Body of pancreas (tissue), 4 donors: ENCODE measurements around the gene RGS1. TPM values are rescaled to one million over a fixed set of nuclear protein-coding genes. Genes with fewer than 3 reads are reported as not detected.

Experiments used
- ATAC-seq: fragments of 150-250 bp; one replicate; pipeline ENCODE4 v1.9.1; 2016
- DNase-seq, 4 donors: peaks; one replicate each; pipeline ENCODE4 v3.0.0-alpha.2; 2019
- H3K27ac ChIP-seq, 4 donors: fragments of 200-600 bp; sonication (generic); 1 replicate in 3 of 4; 2 replicates in 1 of 4; pipeline versions ENCODE4 v1.5.1 to v1.6.1; 2016 to 2019; ENCODE audit warnings: mild to moderate bottlenecking in 1 of 4, mixed read lengths in 1 of 4, moderate library complexity in 1 of 4
- H3K27me3 ChIP-seq, 2 donors: fragments of 200-600 bp; sonication (generic); one replicate each; pipeline ENCODE4 v1.6.0; 2016; ENCODE audit warnings: mild to moderate bottlenecking in 1 of 2
- H3K36me3 ChIP-seq, 2 donors: fragments of 200-600 bp; sonication (generic); replicated peaks in 1 of 2; 2 replicates each; pipeline ENCODE4 v1.5.1; 2016; ENCODE audit warnings: low read depth in 2 of 2; ENCODE audit not compliant: insufficient read depth in 1 of 2
- H3K4me1 ChIP-seq: fragments of 200-600 bp; sonication (generic); one replicate; pipeline ENCODE4 v1.6.0; 2016
- H3K4me3 ChIP-seq, 2 donors: fragments of 200-600 bp; sonication (generic); 1 replicate in 1 of 2; 2 replicates in 1 of 2; pipeline ENCODE4 v1.5.1; 2016 to 2019
- H3K9me3 ChIP-seq, 3 donors: fragments of 200-600 bp; sonication (generic); 1 replicate in 2 of 3; 2 replicates in 1 of 3; pipeline ENCODE4 v1.5.1; 2016
- POLR2A ChIP-seq, 3 donors: fragments of 450-650 bp; IDR thresholded peaks; one replicate each; pipeline ENCODE4 v1.6.1; 2016; ENCODE audit warnings: antibody characterized with exemption in 3 of 3, mild to moderate bottlenecking in 2 of 3
- WGBS, 2 donors: methylation state at CpG; one replicate each; pipeline ENCODE4 v1.1.5; 2017; 5-methylcytosine and 5-hydroxymethylcytosine counted together
- intact Hi-C: fragments of 100-400 bp; cut with DNase I; formaldehyde crosslinking; loops from one replicate; pipeline ENCODE4 v1.15.1; 2023
- total RNA-seq, 2 donors: library from RNA; depleted of rRNA; stranded (reverse); fragments of >200 nt; gene quantifications; one replicate each; pipeline ENCODE4 v1.1.0, GENCODE V29; 2016
- TF ChIP-seq, protein P1 (sequence below), 7 experiments: fragments of 450-650 bp in 4 of 7; fragments of 200-600 bp in 3 of 7; sonication (generic) in 3 of 7; IDR thresholded peaks; one replicate each; pipeline ENCODE4 v1.5.1; 2016 to 2019; ENCODE audit warnings: antibody characterized with exemption in 7 of 7

Gene RGS1
- total RNA-seq, 2 donors from 2014 or later: 0.99 to 10.4 TPM

DNA sequence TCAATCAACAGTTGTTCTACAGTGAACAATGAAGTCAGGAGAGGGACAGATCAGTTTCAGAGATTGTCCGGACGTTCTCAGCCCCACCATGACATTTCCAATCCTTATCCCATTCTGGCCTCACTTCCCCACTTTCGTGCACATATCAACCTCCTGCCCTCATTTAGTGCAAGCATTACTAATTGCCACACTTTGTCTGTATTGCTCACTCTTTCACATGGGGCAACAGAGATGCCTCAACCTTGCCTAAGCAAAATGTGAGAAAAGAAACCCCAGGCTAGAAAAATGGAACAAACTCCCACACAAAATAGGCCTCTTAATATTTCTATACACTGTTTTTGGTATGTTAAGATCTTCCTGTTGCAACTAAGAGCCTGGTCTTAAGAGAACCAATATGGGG is 8.9 kb upstream of the RGS1 start:
- no peak overlapping the region for H3K27ac ChIP-seq
- no peaks in the 10 kb centered on the region for H3K36me3 ChIP-seq
- no peaks in the 10 kb centered on the region for H3K27me3 ChIP-seq
- no peaks in the 10 kb centered on the region for H3K9me3 ChIP-seq
- intact Hi-C loops: no loop called here
- peaks cover 15% of the 10 kb centered on the region for H3K4me1 ChIP-seq
- ATAC-seq: no peak
- H3K4me3 ChIP-seq: no peak overlapping the region
- DNase-seq: no peak
- WGBS, 2 donors: 86 to 90% methylated on average over 3 of the region's 3 CpGs
- TF ChIP-seq, protein P1, sequence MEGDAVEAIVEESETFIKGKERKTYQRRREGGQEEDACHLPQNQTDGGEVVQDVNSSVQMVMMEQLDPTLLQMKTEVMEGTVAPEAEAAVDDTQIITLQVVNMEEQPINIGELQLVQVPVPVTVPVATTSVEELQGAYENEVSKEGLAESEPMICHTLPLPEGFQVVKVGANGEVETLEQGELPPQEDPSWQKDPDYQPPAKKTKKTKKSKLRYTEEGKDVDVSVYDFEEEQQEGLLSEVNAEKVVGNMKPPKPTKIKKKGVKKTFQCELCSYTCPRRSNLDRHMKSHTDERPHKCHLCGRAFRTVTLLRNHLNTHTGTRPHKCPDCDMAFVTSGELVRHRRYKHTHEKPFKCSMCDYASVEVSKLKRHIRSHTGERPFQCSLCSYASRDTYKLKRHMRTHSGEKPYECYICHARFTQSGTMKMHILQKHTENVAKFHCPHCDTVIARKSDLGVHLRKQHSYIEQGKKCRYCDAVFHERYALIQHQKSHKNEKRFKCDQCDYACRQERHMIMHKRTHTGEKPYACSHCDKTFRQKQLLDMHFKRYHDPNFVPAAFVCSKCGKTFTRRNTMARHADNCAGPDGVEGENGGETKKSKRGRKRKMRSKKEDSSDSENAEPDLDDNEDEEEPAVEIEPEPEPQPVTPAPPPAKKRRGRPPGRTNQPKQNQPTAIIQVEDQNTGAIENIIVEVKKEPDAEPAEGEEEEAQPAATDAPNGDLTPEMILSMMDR (IDR thresholded peaks at IDR 0.05): no peak
- TF ChIP-seq POLR2A (IDR thresholded peaks at IDR 0.05): no peak

DNA sequence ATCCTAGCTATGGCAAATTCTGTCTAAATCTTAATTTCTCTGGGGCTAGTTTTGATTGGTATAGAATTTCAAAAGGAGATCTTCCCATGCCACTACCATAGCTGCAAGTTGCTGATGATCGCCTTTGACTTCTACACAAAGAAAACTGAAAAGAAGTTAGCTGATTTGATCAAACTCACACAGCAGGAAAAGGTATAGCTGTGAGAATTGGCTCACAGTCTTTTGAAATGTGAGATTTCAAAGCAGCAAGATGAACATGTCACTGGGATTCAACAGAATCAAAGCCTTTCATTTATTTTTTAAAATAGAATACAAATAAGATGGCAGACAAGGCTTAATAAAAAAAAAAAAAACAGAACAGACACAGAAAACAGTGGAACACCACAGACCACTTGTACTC is 7.5 kb upstream of the RGS1 start:
- Histone ChIP-seq H3K27me3 (no peaks in the 10 kb centered on the region), H3K4me3 (no peak overlapping the region), H3K36me3 (no peaks in the 10 kb centered on the region), H3K9me3 (no peaks in the 10 kb centered on the region), H3K27ac (no peak overlapping the region), H3K4me1 (peaks cover 15% of the 10 kb centered on the region)
- no peak for DNase-seq
- no peak for ATAC-seq
- TF ChIP-seq POLR2A (IDR thresholded peaks at IDR 0.05): no peak
- TF ChIP-seq, protein P1 (IDR thresholded peaks at IDR 0.05): no peak
- intact Hi-C loops: no loop called here
- WGBS, 2 donors: 92 to 100% methylated on average over 1 of the region's 1 CpG

DNA sequence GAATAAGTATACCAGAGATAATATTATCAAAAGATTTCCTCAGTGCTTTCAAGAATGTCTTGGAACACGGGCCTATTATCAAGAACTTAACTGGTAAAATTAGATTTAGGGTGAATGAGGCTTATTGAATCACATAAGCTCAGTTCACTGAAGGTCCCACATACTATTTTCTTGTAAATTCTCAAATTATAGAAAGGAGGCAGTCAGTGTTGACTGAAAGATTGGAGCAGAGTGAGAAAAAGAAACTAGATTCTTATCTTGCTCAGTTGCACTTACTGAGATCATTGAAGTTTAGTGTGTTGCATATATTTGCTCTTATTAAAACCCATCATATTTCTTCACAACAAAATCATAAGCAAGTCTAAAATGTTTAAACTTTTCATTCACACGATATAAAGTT is 3.9 kb upstream of the RGS1 start:
- ATAC-seq (no peak), DNase-seq (no peak)
- Histone ChIP-seq H3K4me1 (peaks cover 21% of the 10 kb centered on the region), H3K4me3 (no peak overlapping the region), H3K9me3 (no peaks in the 10 kb centered on the region), H3K27ac (no peak overlapping the region), H3K36me3 (no peaks in the 10 kb centered on the region), H3K27me3 (no peaks in the 10 kb centered on the region)
- TF ChIP-seq, protein P1 (IDR thresholded peaks at IDR 0.05): no peak
- TF ChIP-seq POLR2A (IDR thresholded peaks at IDR 0.05): no peak
- 76 to 86% methylated on average over 2 of the region's 2 CpGs for WGBS, 2 donors
- intact Hi-C loops: no loop called here

DNA sequence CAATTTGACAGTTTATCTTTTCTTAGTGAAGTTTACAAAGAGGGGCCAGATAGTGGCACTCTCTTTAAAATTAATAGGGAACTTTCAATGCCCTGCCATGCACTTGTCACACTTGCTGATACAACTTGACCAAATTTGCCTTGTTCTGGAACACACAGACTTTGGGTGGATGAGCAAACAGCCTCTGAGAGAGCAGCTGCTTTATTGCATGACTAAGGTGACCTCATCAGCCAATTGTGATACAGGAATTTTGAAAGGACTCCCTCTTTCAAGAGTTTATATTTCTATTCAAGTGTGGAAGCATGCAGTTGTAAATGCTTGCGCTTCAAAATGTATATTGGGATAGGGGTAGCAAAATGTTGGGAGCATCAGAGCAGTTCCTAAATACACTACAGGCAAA is 2.1 kb upstream of the RGS1 start:
- Histone ChIP-seq H3K9me3 (no peaks in the 10 kb centered on the region), H3K36me3 (no peaks in the 10 kb centered on the region), H3K27me3 (no peaks in the 10 kb centered on the region), H3K4me1 (peaks cover 14% of the 10 kb centered on the region), H3K4me3 (no peak overlapping the region), H3K27ac (no peak overlapping the region)
- intact Hi-C loops: no loop called here
- no peak for ATAC-seq
- no peak for TF ChIP-seq POLR2A (IDR thresholded peaks at IDR 0.05)
- TF ChIP-seq, protein P1 (IDR thresholded peaks at IDR 0.05): no peak
- 93 to 100% methylated on average over 1 of the region's 1 CpG for WGBS, 2 donors
- no peak for DNase-seq

DNA sequence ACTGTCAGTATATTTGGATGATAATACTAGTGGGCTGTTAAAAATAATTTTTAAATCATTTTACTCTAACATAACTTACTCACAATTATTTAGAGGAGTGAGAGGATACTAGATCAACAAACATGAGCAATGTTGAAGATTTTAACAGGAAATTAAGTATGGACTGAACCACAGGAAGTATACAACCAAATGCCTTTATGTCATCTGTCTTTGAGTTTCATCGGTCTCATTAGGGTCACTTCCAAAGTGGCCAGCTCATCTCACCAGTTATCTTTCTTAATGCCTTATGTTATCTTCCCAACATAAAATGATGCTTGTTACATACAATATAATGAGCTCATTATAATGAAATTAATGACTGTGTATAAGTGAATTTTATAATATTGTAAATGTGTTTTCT is 1.5 kb upstream of the RGS1 start:
- peaks cover 14% of the 10 kb centered on the region for H3K4me1 ChIP-seq
- no peaks in the 10 kb centered on the region for H3K27me3 ChIP-seq
- no peak for DNase-seq
- H3K4me3 ChIP-seq: no peak overlapping the region
- no peak overlapping the region for H3K27ac ChIP-seq
- TF ChIP-seq, protein P1 (IDR thresholded peaks at IDR 0.05): no peak
- TF ChIP-seq POLR2A (IDR thresholded peaks at IDR 0.05): no peak
- 57 to 64% methylated on average over 1 of the region's 1 CpG for WGBS, 2 donors
- intact Hi-C loops: no loop called here
- no peaks in the 10 kb centered on the region for H3K9me3 ChIP-seq
- ATAC-seq: no peak
- no peaks in the 10 kb centered on the region for H3K36me3 ChIP-seq
